DMS 273 (cell line): ENCODE measurements around the gene GRK5.
"Not testable (repeated sequence)": the region's sequence is repeated elsewhere in the genome, so short reads cannot be mapped to it uniquely, and the experiment has no call there.

Source experiments
- DNase-seq: peaks from one replicate; lab custom pipeline; 2025; ENCODE audit not compliant: unreplicated experiment; lab: John Stamatoyannopoulos, UW

GRK5 gene

DNA sequence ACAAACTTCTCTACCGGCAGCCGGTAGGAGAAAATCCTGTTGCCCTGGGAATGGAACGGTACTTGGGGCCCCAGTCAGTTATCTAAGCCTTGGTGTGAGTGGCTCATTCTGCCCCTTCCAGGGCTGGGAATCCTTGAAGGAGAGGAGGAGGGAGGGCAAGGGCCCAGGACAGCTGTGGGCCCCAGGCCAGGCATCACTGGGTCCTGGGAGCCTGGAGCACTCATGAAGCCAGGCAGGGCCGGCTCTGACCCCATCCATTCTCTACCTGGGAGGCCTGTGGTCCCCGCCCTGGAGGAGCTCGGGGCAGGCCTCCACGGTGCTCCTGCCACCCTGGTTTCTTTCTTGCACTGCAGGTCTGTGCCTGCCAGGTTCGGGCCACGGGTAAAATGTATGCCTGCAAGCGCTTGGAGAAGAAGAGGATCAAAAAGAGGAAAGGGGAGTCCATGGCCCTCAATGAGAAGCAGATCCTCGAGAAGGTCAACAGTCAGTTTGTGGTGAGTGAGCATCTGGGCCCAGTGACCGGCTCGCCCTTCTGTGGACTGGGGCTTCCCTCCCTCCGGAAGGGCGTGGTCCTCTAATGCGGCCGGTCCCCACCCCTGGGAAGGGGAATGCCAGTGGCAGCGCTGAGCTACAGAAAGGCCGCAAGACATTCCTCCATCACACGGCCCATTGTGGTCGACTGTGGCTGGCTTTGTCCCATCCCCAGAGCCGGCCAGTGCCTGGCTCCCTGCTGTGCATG is 223.8 kb downstream of the GRK5 start:
- no peak for DNase-seq

DNA sequence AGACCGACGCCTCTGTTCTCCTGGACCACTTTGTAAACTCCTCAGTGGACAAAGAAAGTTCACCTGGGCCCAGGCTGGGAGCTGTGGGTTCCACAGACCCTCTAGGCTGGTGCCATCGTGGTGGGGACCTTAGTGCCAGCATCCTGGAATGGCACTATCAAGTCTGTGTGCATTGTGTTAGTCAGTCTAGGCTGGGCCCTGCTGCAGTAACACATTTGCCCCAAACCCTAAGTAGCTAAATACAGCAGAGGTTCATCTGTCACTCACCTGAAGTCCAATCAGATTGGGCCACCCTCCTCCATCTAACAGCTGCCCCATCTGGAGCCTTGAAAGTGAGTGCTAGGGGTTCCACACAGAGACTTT is 224.4 kb downstream of the GRK5 start:
- no peak for DNase-seq

DNA sequence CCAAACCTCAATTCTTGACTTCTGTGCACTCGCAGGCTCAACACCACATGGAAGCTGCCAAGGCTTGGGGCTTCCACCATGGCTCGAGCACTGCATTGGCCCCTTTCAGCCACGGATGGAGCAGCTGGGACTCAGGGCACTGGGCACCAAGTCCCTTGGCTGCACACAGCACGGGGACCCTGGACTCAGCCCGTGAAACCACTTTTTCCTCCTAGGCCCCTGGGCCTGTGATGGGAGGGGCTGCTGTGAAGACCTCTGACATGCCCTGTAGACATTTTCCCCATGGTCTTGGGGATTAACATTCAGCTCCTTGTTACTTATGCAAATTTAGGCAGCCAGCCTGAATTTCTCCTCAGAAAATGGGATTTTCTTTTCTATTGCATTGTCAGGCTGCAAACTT is 227.6 kb downstream of the GRK5 start:
- not testable (repeated sequence) for DNase-seq

DNA sequence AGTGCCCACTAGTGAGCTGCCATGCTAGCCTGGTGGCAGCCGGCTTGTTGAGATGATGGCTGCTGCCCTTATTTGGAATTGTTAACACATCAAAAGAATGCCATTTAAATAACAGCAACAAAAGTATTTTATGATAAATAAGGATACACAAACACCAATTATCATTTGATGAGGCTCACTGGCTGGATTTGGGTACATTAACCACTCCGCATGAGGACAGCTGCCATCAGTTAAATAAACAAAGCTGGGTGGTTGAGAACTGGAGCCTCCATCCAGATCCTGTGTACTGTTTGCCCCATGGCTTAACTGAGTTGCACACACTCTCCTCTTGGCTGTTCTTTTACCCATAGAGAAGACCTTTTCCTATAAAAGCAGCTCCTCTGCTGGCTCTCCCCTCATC is 231.3 kb downstream of the GRK5 start:
- DNase-seq: no peak

DNA sequence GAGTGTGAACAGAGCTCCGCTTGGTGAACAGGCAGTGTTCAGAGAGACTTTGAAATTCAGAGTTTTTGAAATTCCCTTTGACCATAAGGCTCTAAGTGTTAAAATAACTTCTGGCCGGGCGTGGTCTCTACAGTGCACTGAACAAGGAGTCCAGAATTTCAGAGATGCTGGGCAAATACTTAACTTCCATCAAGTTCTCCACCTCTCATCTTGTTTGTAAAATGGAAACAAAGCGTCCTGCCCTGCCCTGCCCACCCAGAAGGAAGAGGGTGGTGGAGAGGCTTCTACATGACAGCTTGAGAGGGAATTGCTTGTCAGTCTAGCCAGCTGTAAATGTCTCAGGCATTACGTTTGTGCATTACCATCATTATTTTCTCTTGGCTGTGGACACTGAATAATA is 232.6 kb downstream of the GRK5 start:
- no peak for DNase-seq

DNA sequence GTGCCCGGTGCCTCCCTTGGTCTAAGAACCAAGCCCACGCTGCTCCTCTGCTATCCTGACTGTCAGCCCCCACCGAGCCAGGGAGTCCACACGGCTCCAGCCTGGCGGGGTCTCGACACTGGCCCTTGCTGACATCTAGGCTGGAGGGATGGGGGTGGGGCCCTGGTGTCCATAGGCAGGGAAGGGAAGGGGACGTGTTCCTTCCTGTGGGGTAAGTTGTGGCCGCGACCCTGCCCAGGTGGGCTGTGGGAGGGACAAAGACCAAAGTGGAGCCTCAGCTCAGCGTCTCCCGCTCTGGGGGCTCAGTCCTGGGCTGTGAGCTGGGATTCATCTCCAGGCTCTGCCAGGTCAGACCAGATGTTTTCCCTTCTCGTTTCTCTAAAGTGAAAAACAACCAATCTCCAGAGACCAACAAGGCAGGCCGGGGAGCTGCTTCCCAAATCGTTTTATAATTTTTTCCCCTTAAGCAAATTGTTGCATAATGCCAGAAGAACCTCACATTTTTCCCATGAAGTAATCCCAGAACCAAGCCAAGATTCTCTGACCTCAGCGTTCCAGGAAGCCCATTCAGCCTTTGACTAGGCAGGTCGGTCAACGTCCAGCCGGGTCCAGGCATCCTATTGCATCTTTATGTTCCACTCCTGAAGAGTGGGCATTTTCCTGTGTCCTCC is 233.9 kb downstream of the GRK5 start:
- peak; percentile 13 for DNase-seq

DNA sequence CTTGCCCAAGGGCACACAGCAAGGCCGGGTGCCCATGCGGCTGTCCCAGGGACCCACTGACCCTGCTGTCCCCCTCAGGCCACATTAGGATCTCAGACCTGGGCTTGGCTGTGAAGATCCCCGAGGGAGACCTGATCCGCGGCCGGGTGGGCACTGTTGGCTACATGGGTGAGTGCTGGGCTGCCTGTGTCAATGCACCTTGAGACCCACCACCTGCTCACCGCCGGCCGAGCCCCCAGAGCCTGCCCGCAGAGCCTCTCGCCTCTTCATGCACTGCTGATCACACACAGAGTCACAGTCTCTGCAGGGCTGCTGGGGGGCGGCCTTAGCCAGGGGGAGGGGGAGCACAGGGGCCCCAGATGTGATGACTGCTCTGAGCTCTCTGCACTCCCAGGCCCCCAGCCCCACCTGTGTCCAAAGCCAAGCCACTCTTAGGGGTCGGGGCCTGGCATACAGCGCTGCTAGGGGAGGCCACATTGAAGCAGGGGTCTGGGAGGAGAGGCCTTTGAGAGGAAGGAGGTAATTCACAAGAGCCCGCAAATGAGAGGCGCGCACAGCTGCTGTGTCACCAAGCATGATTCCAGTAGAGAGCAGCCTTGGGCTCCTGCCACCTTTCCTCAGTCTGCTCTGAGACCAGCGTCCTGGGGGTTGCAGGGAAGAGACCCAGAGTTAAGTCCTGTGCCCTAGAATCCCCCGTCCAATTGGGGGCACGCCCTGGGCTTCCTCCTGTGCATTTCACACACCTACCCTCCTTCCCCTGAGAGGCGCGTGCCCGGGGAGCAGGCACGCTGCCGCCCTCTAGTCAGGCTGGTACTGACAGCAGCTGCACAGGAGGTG is 234.8 kb downstream of the GRK5 start:
- DNase-seq: no peak

DNA sequence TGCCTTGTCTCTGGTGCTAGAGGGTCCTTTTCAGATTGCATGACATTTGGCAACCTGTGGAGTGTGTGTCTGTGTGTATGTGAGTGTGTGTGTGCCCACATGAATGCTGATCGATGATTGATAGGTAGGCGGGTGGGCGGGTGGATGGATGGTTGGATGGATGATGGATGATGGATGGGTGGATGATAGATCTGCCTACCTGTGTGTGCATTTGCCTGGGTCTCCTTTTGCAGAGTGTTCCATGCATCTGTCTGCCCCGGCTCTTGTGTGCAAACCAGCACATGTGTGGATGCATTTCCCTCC is 235.3 kb downstream of the GRK5 start:
- DNase-seq: no peak

DNA sequence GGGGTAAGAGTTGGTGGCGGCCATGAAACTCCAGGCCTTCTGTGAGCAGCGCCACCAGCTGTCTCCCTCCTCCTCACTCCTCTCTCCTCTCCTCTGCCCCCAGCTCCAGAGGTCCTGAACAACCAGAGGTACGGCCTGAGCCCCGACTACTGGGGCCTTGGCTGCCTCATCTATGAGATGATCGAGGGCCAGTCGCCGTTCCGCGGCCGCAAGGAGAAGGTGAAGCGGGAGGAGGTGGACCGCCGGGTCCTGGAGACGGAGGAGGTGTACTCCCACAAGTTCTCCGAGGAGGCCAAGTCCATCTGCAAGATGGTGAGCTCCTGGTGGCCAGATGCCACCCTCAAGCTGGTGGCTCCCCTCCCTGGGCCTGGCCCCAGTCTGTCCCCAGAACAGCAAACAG is 236.1 kb downstream of the GRK5 start:
- DNase-seq: no peak

DNA sequence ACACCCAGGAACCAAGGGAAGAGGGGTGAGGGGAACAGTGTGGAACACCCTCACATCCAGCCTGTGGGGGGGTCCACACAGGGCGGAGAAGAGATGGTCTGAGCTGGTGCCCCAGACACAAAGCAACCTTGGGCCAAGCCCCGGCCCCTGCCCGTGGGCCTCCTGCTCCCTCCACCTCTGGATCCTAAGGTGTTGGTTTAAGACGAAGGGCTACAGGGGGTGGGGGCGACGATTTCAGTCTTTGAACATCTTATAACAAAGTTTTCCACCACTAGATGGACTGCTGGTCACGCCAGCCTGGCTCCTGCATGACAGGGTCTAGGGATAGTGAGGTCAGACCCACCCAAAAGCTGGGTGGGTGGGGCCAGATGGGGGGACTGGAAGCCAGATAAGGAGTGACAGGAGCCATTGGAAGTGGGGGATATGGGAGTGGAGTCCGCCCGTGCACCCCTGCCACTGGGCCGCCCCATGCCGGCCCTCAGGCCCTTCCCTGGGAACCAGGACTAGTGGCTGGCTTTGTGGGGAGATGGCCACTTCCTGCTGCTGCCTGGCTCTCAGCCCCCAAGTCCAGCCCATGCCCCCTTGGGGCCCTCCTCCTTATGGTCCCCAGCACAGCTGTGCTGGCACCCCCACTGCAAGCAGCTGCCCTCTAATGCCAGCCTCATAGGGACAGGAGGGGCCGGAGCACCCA is 236.7 kb downstream of the GRK5 start:
- peak; percentile 7 for DNase-seq

DNA sequence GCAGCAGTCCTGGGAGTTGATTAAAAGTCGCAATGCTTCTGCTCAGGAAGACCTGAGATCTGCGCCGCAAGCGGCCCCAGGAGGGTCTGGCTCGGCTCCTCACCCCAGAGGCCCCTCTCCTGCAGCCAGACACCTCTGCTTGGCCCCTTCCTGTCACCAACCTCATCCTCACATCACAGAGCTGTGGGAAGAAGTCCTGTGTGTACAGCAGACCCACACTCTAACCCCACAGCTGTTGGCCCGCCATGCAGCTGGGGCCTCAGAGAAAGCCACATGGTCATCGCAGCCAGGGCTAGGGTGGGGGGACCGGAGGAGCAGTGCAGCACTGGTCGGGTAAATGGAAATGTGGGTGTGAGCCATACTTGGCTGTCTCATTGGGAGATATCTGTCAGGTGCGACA is 237.5 kb downstream of the GRK5 start:
- DNase-seq: no peak

DNA sequence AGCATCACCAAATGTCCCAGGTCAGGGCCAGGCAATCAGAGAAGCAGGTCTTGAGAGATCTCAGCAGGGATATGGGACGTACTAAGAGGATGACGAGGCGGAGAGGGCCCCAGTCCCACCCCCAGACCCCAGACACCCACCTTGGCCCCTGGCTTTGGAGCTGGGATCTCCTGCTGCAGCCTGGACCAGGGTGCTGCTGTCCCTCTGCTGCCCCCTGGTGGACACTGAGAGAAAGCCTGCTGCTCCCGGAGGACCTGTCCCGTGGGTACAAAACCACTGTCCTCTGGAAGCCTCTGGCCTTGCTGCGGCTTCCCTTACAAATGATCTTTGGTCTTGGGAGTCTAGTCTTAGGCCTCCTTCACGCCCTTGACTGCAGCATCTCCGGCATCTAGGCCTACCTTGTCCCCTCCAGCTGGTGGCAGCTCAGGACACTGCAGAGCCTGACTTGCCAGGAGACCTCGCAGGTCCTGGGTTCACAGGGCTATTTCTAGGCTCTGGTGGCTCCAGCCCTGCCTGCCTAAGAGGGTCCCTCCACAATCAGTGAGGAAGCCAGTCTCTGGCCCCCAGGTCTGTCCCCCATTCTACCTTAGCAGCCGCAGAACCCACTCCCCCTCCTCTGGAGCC is 238.1 kb downstream of the GRK5 start:
- DNase-seq: peak; percentile 81

DNA sequence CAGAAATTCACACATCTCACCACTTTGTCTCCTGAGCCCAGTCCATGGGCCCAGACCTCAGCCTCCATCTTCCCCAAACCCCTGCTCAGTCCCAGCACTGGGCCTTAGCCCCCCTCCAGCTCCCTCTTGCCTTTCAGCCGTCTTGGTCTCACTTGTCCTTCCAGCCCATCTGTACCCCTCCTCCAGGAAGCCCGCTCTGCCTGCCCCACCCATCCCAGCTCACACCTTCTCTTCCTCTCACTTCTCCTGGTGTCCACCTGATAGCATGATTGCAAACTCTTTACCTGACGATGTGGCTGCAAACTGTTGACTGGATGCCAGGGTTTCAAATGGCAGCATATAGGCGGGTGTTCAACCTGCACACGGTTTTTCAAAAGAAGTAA is 238.6 kb downstream of the GRK5 start:
- no peak for DNase-seq

DNA sequence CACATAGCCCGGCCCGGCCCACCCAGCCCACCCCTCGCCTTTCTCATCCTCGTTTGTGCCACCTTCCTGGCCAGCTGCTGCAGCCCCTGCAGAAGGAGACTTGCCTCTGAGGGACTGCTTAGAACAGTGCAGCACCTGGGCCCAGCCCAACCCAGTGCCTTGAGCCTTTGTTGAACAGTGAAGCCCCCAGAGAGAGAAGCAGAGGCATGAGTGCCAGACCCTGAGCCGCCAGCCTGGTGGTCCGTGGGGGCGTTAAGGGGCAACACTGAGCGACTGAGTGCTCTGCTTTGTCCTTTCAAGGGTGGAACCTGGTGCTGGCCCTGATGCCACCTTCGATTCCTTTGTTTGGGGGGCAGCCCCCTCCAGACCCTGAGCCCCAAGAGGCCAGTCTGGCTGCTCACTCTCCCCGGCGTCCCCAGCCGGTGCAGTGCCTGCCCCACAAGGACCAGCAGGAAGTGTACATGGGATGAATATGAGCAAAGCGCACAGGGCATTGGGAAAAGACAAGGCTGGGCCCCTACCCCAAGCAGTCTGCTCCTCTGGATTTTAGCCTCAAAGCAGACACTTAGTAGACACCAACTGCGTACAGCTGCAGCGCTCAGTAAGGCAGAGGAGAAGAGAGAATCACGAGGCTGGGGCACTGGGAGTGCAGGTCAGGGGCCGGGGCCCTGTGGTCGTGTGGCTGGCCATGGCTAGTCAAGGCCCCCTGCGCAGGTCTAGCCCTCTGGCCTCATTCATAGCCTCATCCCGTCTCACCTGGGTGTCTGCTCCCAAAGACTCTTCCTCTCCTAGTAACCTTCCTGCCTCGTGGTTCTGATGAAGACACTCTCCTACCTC is 239.3 kb downstream of the GRK5 start:
- no peak for DNase-seq

DNA sequence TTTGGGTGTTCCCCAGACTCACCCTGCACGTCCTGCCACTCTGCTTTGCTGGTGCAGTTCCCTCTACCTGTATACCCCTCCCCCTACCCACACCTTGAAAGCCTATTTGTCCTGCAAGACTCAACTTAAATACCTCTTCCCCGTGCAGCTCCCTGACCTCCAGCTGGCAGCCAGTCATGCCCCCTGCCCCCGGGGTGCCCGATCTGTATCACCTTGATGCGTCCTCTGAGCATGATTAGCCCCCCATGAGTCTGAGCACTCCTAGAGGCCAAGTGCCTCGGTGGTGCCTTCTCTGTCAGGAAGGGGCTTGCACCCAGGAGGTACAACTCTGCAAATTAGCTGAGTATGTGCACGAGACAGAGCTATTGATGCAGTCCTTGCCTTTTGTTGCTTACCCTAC is 240.1 kb downstream of the GRK5 start:
- no peak for DNase-seq

DNA sequence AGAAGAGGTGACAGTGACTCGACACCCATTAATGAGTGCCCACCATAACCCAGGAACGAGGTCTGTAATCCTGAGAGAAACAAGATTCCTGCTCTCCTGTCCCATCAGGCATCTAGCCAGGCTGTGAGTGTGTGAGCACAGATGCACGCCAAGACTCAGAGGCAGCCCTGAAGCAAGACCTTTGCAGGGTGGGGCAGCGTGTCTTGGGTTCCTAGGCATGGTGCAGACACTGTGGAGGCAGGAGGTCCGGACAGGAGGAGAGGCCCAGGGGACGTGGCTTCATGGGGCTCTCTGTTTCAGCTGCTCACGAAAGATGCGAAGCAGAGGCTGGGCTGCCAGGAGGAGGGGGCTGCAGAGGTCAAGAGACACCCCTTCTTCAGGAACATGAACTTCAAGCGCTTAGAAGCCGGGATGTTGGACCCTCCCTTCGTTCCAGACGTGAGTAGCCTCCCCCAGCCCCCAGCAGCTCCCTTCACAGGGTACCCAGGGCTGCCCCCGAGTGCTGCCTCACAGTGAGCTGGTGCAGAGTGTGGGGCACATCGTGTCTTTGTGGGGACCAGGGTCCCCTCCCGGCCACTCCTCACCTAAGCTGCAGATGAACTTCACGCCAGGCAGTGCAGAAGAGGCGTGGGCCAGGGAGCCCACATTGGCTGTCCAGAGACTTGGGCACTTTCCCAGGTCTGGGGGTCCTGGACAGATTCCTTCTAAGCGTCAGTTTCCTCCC is 240.6 kb downstream of the GRK5 start:
- no peak for DNase-seq

DNA sequence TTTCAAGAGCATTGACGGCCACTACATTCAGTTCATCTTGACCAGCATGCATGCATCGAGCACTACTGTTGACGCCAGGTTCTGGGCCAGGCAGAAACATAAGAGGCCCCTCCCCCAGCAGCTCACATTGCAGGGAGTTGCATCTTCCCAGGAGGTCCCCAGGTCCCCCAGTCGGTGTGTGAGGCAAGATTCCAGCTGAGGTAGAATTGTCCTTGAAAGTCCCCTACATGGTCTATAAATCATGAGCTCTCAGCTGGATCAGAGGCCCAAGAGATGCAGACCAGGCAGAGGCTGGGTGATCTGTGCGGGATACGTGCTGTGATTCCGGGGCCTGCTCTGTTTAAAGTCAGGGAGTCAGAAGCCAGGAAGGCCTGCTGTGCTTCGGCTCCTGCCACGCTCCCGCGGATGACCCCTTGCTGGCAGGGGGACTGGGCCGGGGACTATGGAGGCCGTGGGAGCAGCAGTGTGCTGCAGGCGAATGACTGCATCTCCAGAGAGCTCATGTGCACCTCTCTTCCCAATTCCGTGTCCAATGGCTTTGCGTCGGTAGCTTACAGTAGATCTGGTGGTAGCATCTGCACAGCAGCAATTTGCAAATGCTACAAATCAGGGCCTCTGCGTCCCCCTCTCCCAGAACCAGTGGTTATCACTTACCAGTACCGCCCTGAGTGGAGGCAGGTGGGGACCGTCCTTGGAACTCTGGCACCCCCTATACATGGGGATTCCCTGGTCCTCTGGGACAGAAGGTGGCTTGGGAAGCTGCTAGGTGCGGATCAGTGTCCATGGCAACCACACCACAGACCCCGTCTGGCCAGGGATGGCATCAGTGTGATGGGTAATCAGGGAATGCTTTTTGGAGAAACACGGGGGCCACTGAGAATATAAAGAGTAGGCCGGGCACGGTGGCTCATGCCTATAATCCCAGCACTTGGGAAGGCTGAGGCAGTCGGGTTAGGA is 241.5 kb downstream of the GRK5 start:
- DNase-seq: no peak

DNA sequence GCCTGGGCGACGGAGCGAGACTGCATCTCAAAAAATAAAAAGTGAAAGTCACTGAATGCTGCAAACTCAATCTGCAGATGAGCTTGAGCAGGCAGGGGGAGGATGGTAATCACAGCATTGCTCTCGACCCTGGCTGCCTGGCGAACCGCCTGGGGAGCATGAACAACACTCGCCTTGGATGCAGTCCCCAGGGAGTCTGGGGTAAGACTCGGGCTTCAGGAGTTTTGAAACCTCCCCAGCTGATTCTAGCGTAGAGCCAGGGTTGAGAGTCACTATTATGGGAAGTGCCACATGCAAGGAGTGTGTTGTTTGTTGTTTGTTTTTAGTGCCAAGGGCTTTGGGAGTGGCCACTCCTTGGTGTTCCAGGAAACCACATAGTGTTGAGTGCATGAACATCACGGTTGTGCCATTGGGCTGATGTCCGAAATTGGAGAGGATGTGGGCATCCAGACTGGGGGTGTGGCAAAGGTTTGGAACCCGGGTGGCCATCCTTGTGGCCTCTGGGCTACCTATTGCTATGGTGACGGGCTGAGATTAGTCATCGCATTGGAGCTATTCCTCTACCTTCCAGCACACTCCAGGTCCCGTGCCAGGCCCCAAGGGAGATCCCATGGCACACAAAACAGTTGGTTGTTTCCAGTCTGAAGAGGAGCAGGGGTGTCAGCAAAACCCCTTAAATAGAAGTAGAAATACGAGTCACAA is 242.5 kb downstream of the GRK5 start:
- DNase-seq: peak; percentile 13
